H1 (cell line): ENCODE data around the gene GRIP1. TPM values are rescaled to one million over a fixed set of nuclear protein-coding genes. Genes with fewer than 3 reads are reported as not detected.
A peak's percentile ranks its signal among the peaks of the same experiment; 100 is the strongest.

Experiments
- CTCF ChIA-PET: fragments of 300-600 bp; sonication (Branson Sonifier 250); formaldehyde crosslinking; loops from one replicate; lab custom pipeline; 2021; ENCODE audit not compliant: partially characterized antibody; lab: Charles Lee
- POLR2A ChIA-PET: fragments of 300-600 bp; sonication (Branson Sonifier 250); formaldehyde crosslinking; loops from one replicate; lab custom pipeline; 2021; ENCODE audit warnings: inconsistent platforms; ENCODE audit not compliant: partially characterized antibody; lab: Charles Lee
- DNase-seq, 2 experiments: peaks; one replicate each; pipeline versions ENCODE4 v3.0.0 to v3.0.0-alpha.2; 2010 to 2022; ENCODE audit warnings: low spot score in 2 of 2, low read depth in 1 of 2, mixed read lengths in 1 of 2
- FAIRE-seq: peaks from 2 replicates; lab custom pipeline; 2011; peaks lifted over from hg19 to GRCh38; lab: Jason Lieb, UNC
- H2AFZ ChIP-seq: 2 replicates; pipeline ENCODE4 v1.8.1; 2012; ENCODE audit warnings: low read length, inconsistent platforms
- H2AK5ac ChIP-seq: 2 replicates; pipeline ENCODE4 v1.6.1; 2013; ENCODE audit warnings: low read depth, low read length
- H2BK120ac ChIP-seq: replicated peaks from 2 replicates; pipeline ENCODE3; 2013; ENCODE audit warnings: low read depth, low read length, inconsistent platforms
- H2BK12ac ChIP-seq: 2 replicates; pipeline ENCODE4 v1.6.1; 2013; ENCODE audit warnings: low read depth, low read length
- H2BK15ac ChIP-seq: 2 replicates; pipeline ENCODE4 v1.6.1; 2013; ENCODE audit warnings: low read length
- H2BK20ac ChIP-seq: 2 replicates; pipeline ENCODE4 v1.6.1; 2013; ENCODE audit warnings: low read length
- H2BK5ac ChIP-seq: 2 replicates; pipeline ENCODE4 v1.6.1; 2013; ENCODE audit warnings: low read depth, low read length
- H3K14ac ChIP-seq: 2 replicates; pipeline ENCODE4 v1.6.1; 2013; ENCODE audit warnings: inconsistent platforms; ENCODE audit not compliant: insufficient read length
- H3K18ac ChIP-seq: 2 replicates; pipeline ENCODE4 v1.6.1; 2013; ENCODE audit warnings: low read length; ENCODE audit errors: extremely low read depth
- H3K23ac ChIP-seq: 2 replicates; pipeline ENCODE4 v1.6.1; 2013; ENCODE audit warnings: inconsistent platforms; ENCODE audit not compliant: insufficient read length
- H3K23me2 ChIP-seq: 2 replicates; pipeline ENCODE4 v1.6.1; 2013; ENCODE audit warnings: low read depth, low read length
- H3K27ac ChIP-seq: 2 replicates; pipeline ENCODE4 v1.6.1; 2011; ENCODE audit warnings: low read depth, low read length, inconsistent platforms
- H3K27me3 ChIP-seq, 4 experiments: replicated peaks in 1 of 4; 1 replicate in 1 of 4; 2 replicates in 3 of 4; pipeline versions ENCODE4 v1.6.1 to v1.8.1; 2011 to 2013; ENCODE audit warnings: low read length in 3 of 4, mild to moderate bottlenecking in 3 of 4, inconsistent platforms in 2 of 4, mixed read lengths in 2 of 4, moderate library complexity in 1 of 4; ENCODE audit not compliant: control insufficient read depth in 3 of 4, insufficient read depth in 3 of 4; ENCODE audit errors: extremely low read depth in 1 of 4
- H3K36me3 ChIP-seq, 4 experiments: 2 replicates each; pipeline versions ENCODE4 v1.6.1 to v1.8.1; 2011 to 2013; ENCODE audit warnings: mild to moderate bottlenecking in 4 of 4, low read length in 3 of 4, moderate library complexity in 2 of 4, control low read depth in 1 of 4, inconsistent platforms in 1 of 4; ENCODE audit not compliant: insufficient read depth in 4 of 4, control insufficient read depth in 2 of 4
- H3K4ac ChIP-seq: replicated peaks from 2 replicates; pipeline ENCODE3; 2013; ENCODE audit warnings: low read length, low read depth, mixed read lengths, inconsistent platforms; ENCODE audit not compliant: insufficient read length
- H3K4me1 ChIP-seq, 4 experiments: replicated peaks in 1 of 4; 1 replicate in 1 of 4; 2 replicates in 3 of 4; pipeline versions ENCODE4 v1.6.1 to v1.8.1; 2011 to 2013; ENCODE audit warnings: low read length in 3 of 4, inconsistent platforms in 2 of 4, mixed read lengths in 1 of 4; ENCODE audit not compliant: insufficient read depth in 4 of 4, control insufficient read depth in 3 of 4
- H3K4me2 ChIP-seq, 2 experiments: 2 replicates each; pipeline versions ENCODE4 v1.6.1 to v1.8.1; 2011 to 2013; ENCODE audit warnings: low read depth in 2 of 2, low read length in 2 of 2, control low read depth in 1 of 2, inconsistent platforms in 1 of 2, mild to moderate bottlenecking in 1 of 2; ENCODE audit not compliant: insufficient read depth in 1 of 2
- H3K4me3 ChIP-seq, 4 experiments: fragments of 200-600, 300-600 bp in 1 of 4; sonication (generic), shearing (Covaris generic), sonication (Bioruptor Twin) in 1 of 4; 2 replicates each; pipeline versions ENCODE4 v1.5.1 to v1.8.1; 2011 to 2016; ENCODE audit warnings: low read length in 4 of 4, low read depth in 3 of 4, control low read depth in 2 of 4, inconsistent platforms in 2 of 4, mild to moderate bottlenecking in 2 of 4, mixed read lengths in 1 of 4, moderate library complexity in 1 of 4; ENCODE audit not compliant: insufficient read depth in 2 of 4; ENCODE audit errors: extremely low read depth in 1 of 4
- H3K56ac ChIP-seq: replicated peaks from 2 replicates; pipeline ENCODE3; 2013; ENCODE audit warnings: low read depth, mild to moderate bottlenecking, mixed read lengths, low read length, inconsistent platforms; ENCODE audit not compliant: insufficient read length
- H3K79me1 ChIP-seq: 2 replicates; pipeline ENCODE4 v1.6.1; 2013; ENCODE audit warnings: low read depth, low read length, control low read depth
- H3K79me2 ChIP-seq, 2 experiments: 2 replicates each; pipeline versions ENCODE4 v1.6.1 to v1.8.1; 2012 to 2013; ENCODE audit warnings: low read length in 2 of 2, mild to moderate bottlenecking in 2 of 2, inconsistent platforms in 1 of 2; ENCODE audit not compliant: insufficient read depth in 2 of 2, control insufficient read depth in 1 of 2
- H3K9ac ChIP-seq, 4 experiments: replicated peaks in 1 of 4; 1 replicate in 1 of 4; 2 replicates in 3 of 4; pipeline versions ENCODE4 v1.6.1 to v1.8.1; 2011 to 2013; ENCODE audit warnings: low read depth in 3 of 4, low read length in 3 of 4, control low read depth in 2 of 4, mild to moderate bottlenecking in 2 of 4, moderate library complexity in 2 of 4, inconsistent platforms in 1 of 4; ENCODE audit errors: extremely low read depth in 1 of 4
- H3K9me3 ChIP-seq, 2 experiments: 2 replicates each; pipeline versions ENCODE4 v1.6.1 to v1.8.1; 2012 to 2013; ENCODE audit warnings: mild to moderate bottlenecking in 2 of 2, moderate library complexity in 2 of 2, control low read depth in 1 of 2, inconsistent platforms in 1 of 2, low read depth in 1 of 2, low read length in 1 of 2, mixed read lengths in 1 of 2; ENCODE audit not compliant: insufficient read depth in 2 of 2
- H4K20me1 ChIP-seq, 2 experiments: replicated peaks in 1 of 2; 2 replicates each; pipeline versions ENCODE3 to v1.8.1; 2011 to 2013; ENCODE audit warnings: inconsistent platforms in 2 of 2, low read length in 2 of 2, mild to moderate bottlenecking in 1 of 2; ENCODE audit not compliant: insufficient read depth in 2 of 2, control insufficient read depth in 1 of 2
- H4K5ac ChIP-seq: 2 replicates; pipeline ENCODE4 v1.6.1; 2013; ENCODE audit warnings: low read length, low read depth, mixed read lengths, inconsistent platforms; ENCODE audit not compliant: insufficient read length
- H4K8ac ChIP-seq: 2 replicates; pipeline ENCODE4 v1.8.0; 2013; ENCODE audit warnings: mild to moderate bottlenecking, moderate library complexity, low read length, inconsistent platforms; ENCODE audit not compliant: insufficient read depth; ENCODE audit errors: extremely low read depth
- H4K91ac ChIP-seq: replicated peaks from 2 replicates; pipeline ENCODE3; 2013; ENCODE audit warnings: low read length, mixed read lengths, inconsistent platforms; ENCODE audit not compliant: insufficient read length
- CEBPB ChIP-seq: IDR thresholded peaks from 2 replicates; pipeline ENCODE4 v1.6.1; 2012; ENCODE audit warnings: low read depth, low read length
- EZH2 ChIP-seq: fragments of 200-600 bp; sonication (generic); IDR thresholded peaks from 2 replicates; pipeline ENCODE4 v1.7.1; 2012; ENCODE audit warnings: low read depth, mild to moderate bottlenecking, moderate library complexity, low read length, inconsistent platforms; ENCODE audit not compliant: severe bottlenecking
- FOSL1 ChIP-seq: IDR thresholded peaks from 2 replicates; pipeline ENCODE4 v1.6.1; 2011; ENCODE audit warnings: mild to moderate bottlenecking, low read depth, low read length, moderate library complexity; ENCODE audit not compliant: insufficient read depth
- HDAC2 ChIP-seq, 2 experiments: fragments of 300-600 bp in 1 of 2; sonication (generic) in 1 of 2; IDR thresholded peaks; 2 replicates each; pipeline ENCODE4 v1.6.1; 2011 to 2012; ENCODE audit warnings: low read depth in 2 of 2, low read length in 2 of 2, mild to moderate bottlenecking in 2 of 2, moderate library complexity in 2 of 2, borderline replicate concordance in 1 of 2, inconsistent platforms in 1 of 2
- KDM4A ChIP-seq: IDR thresholded peaks from one replicate; pipeline ENCODE4 v1.7.1; 2012; ENCODE audit warnings: low read depth, mild to moderate bottlenecking, moderate library complexity, low read length, inconsistent platforms; ENCODE audit not compliant: severe bottlenecking
- POU5F1 ChIP-seq: IDR thresholded peaks from 2 replicates; pipeline ENCODE4 v1.6.1; 2011; ENCODE audit warnings: low read depth, mild to moderate bottlenecking, low read length, moderate library complexity
- RXRA ChIP-seq: IDR thresholded peaks from 2 replicates; pipeline ENCODE4 v1.6.1; 2011; ENCODE audit warnings: low read depth, mild to moderate bottlenecking, low read length, moderate library complexity; ENCODE audit not compliant: insufficient read depth
- SAP30 ChIP-seq: fragments of 300-600 bp; sonication (generic); IDR thresholded peaks from 2 replicates; pipeline ENCODE4 v1.7.1; 2012; ENCODE audit warnings: low read length, moderate library complexity, mild to moderate bottlenecking, inconsistent platforms; ENCODE audit not compliant: insufficient read depth, insufficient replicate concordance
- SIRT6 ChIP-seq: IDR thresholded peaks from one replicate; pipeline ENCODE4 v1.7.1; 2012; ENCODE audit warnings: low read length, inconsistent platforms
- SP1 ChIP-seq: IDR thresholded peaks from 2 replicates; pipeline ENCODE4 v1.6.1; 2011; ENCODE audit warnings: low read depth, low read length
- SP4 ChIP-seq: IDR thresholded peaks from 2 replicates; pipeline ENCODE4 v1.6.1; 2012; ENCODE audit warnings: low read length, inconsistent platforms
- TBP ChIP-seq: IDR thresholded peaks from 2 replicates; pipeline ENCODE4 v1.6.1; 2011; ENCODE audit warnings: low read depth, low read length, improper control_type of control experiment
- YY1 ChIP-seq: IDR thresholded peaks from 2 replicates; pipeline ENCODE4 v1.6.1; 2011; ENCODE audit warnings: low read depth, mild to moderate bottlenecking, low read length
- ZNF274 ChIP-seq: IDR thresholded peaks from 2 replicates; pipeline ENCODE4 v1.7.0; 2012; ENCODE audit warnings: low read length, borderline replicate concordance; ENCODE audit errors: extremely low read depth
- WGBS, 2 experiments: shearing (Covaris generic) in 1 of 2; methylation state at CpG; one replicate each; pipeline versions ENCODE4 v1.1.6 to v1.1.7; 2013 to 2015; ENCODE audit warnings: low lambda C conversion rate in 2 of 2, mixed read lengths in 2 of 2, inconsistent platforms in 1 of 2, low coverage in 1 of 2, missing lambda C conversion rate in 1 of 2; ENCODE audit not compliant: insufficient replicate concordance in 2 of 2, insufficient coverage in 1 of 2, insufficient read length in 1 of 2; ENCODE audit errors: extremely low coverage in 1 of 2, missing lambda C conversion rate in 1 of 2; 5-methylcytosine and 5-hydroxymethylcytosine counted together
- polyA plus RNA-seq, 7 experiments: library from polyadenylated mRNA; depleted of rRNA in 3 of 7; stranded (reverse) in 5 of 7; unstranded in 2 of 7; fragments of >200 nt in 5 of 7; fragments of 200-250 nt in 2 of 7; gene quantifications; 1 replicate in 5 of 7; 2 replicates in 1 of 7; 4 replicates in 1 of 7; pipeline versions ENCODE4 v1.2.1 to v1.2.3, GENCODE V29; 2011 to 2013; ENCODE audit warnings: missing spikeins in 2 of 7, mixed read lengths in 2 of 7
- total RNA-seq: library from RNA; stranded (reverse); fragmentation: NEBNext Ultra II Directional; extraction: Animal tissue kit (Norgen Biotek cat#: 25700); gene quantifications from 2 replicates; pipeline ENCODE4 v1.2.1, GENCODE V29; 2021

The GRIP1 gene
- total and polyA plus RNA-seq, 2 of the 8 experiments (the other 6 are each of a cell fraction or from before 2014, with no cell fraction given), result 4.5 to 27.3 TPM

DNA sequence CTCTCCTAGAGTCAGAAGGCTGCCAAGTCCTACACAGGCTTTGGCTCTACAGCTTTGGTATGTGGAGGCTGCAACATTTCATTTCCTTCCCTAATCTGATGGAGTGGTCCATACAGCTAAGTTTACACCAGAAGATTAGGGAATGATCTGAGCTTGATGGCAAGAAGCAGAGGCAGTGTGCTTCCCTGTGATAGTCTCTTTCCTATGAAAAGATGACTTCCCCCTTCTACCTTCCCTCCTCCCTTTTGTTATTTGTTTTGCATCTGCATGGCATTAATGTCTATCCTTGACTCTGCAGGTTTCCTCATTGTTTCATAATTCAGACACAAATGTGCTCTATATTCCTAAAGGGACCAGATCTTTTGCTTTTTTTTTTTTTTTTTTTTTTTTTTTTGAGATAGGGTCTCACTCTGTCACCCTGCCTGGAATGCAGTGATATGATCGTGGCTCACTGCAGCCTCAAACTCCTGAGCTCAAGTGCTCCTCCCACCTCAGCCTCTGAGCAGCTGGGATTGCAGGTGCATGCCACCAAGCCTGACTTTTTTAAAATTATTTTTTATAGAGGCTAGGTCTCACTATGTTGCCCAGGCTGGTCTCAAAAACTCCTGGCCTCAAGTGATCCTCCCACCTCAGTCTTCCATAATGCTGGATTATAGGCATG is 76.3 kb downstream of the GRIP1 start:
- DNase-seq (no peak), FAIRE-seq (no peak)
- no peak overlapping the region for H3K23ac ChIP-seq
- H3K36me3 ChIP-seq, result no peaks in the 10 kb centered on the region
- no peaks in the 10 kb centered on the region for H3K79me1 ChIP-seq
- no peaks in the 10 kb centered on the region for H4K20me1 ChIP-seq
- no peaks in the 10 kb centered on the region for H3K23me2 ChIP-seq
- 57% methylated on average over 1 of the region's 1 CpG; no CpG with 5 or more reads in 1 of the 2 experiments for WGBS, 2 experiments
- ChIA-PET CTCF (interaction anchor here (1.0 to 1.2 kb wide), 2 partner anchors 13 to 54 kb away, joined by 4 read pairs; no protein-coding TSS in a partner anchor), POLR2A (no interaction called here)
- no peak overlapping the region for H3K18ac ChIP-seq
- no peak overlapping the region for H4K8ac ChIP-seq
- no peak overlapping the region for H2AK5ac ChIP-seq
- no peak overlapping the region for H3K4me3 ChIP-seq
- H2BK20ac ChIP-seq, result no peak overlapping the region; the same call in 1 of the 2 replicates
- H3K9ac ChIP-seq, result no peak overlapping the region
- no peaks in the 10 kb centered on the region for H3K79me2 ChIP-seq
- no peak overlapping the region for H2BK5ac ChIP-seq
- no peak overlapping the region for H2BK15ac ChIP-seq
- no peak overlapping the region for H2AFZ ChIP-seq
- no peak overlapping the region for H3K27ac ChIP-seq
- no peak overlapping the region for H4K5ac ChIP-seq
- peak overlapping the region; percentile 6 to 47; a peak in 2 of 4 replicates for H3K4me2 ChIP-seq
- no peak overlapping the region for H3K14ac ChIP-seq
- H3K9me3 ChIP-seq, result no peaks in the 10 kb centered on the region
- no peak overlapping the region; the same call in 1 of the 2 replicates for H2BK12ac ChIP-seq
- peaks cover 0 to 20% (median 6%) of the 10 kb centered on the region in 4 experiments; a peak in 3 of 7 replicates for H3K4me1 ChIP-seq
- no peak overlapping the region for H3K4ac ChIP-seq
- H3K27me3 ChIP-seq, result no peaks in the 10 kb centered on the region
- TF ChIP-seq YY1, result no peak
- no peak for TF ChIP-seq SIRT6
- TF ChIP-seq FOSL1, result no peak
- TF ChIP-seq SAP30, result no peak
- TF ChIP-seq HDAC2 (IDR thresholded peaks at IDR 0.05; ENCODE audit: borderline replicate concordance in 1 of 2, low read depth in 2 of 2, low read length in 2 of 2), result no peak
- TF ChIP-seq EZH2, result no peak
- no peak for TF ChIP-seq SP1
- no peak for TF ChIP-seq ZNF274
- no peak for TF ChIP-seq SP4
- TF ChIP-seq POU5F1, result no peak
- no peak for TF ChIP-seq TBP
- TF ChIP-seq RXRA, result no peak
- TF ChIP-seq KDM4A, result no peak
- no peak for TF ChIP-seq CEBPB
- TF ChIP-seq, all 59 proteins: peak for 0
- H3K56ac ChIP-seq, result no peak overlapping the region
- no peak overlapping the region for H2BK120ac ChIP-seq
- H4K91ac ChIP-seq, result no peak overlapping the region
